Glomerular visceral epithelial cell (primary cell): Measurements from ENCODE around the gene CD38.

Source experiments
- DNase-seq: peaks from one replicate; pipeline ENCODE4 v3.0.0-alpha.2; 2016; ENCODE audit errors: extremely low spot score

Gene CD38

DNA sequence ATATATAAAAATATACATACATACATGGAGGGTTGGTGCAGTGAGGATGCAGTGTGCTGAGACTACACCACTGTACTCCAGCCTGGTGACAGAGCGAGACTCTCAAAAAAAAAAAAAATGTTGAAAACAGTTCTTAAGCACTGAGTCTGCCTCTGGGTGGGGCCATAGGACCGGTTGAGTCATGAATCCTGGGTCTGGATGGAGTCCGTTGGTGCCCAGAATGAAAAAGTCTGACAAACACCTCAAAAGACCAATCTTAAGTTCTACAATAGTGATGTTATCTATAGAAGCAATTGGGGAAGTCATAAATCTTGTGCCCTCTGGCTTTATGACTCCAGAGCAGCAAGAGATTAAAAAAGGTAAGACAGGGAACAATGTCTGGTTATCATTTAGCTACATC is 90.0 kb downstream of the CD38 start:
- DNase-seq: no peak

DNA sequence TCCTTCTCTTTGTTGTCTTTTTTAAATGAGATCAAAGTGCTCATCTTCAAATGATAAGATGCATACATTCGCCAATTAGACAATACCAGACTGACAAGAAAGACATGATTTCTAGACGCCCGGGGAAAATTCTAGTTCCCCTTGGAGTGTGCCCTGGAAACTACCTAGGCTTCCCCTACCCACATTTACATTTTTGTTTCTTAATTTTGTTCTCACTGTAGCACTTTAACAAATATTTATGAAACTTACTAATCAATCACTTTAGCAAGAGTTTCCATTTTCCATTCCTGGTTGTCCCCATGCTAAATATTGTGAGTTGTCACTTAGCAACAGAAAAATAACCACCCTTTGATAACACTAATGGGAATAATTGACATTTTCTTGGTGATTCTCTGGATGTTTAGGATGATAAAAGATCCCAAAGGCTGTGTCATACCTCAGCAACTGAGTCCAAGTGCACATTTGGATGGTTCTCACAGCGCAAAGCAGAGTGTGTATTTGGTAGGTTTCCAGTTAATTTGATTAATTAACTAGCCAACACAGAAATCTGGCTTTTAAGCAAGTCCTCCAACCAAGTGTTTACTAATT is 90.8 kb downstream of the CD38 start:
- no peak for DNase-seq

DNA sequence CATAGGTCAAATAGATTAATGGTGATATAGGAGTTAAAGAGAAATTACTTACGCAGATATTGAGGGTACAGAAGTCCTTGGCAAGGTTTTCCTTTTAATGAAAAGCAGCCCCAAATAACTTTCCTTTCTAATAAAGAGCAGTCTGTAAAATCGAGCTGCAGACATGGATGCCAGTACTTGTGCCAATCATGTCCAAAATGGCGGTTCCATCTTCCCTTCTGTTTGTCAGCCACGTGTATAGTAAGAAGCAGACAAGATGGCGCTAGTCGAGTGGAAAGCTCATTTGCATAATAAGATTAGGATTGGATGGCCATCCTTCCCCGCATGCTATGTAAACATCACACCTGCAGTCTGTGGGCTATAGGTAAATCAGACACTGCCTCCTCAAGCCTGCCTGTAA is 92.0 kb downstream of the CD38 start:
- DNase-seq: no peak

DNA sequence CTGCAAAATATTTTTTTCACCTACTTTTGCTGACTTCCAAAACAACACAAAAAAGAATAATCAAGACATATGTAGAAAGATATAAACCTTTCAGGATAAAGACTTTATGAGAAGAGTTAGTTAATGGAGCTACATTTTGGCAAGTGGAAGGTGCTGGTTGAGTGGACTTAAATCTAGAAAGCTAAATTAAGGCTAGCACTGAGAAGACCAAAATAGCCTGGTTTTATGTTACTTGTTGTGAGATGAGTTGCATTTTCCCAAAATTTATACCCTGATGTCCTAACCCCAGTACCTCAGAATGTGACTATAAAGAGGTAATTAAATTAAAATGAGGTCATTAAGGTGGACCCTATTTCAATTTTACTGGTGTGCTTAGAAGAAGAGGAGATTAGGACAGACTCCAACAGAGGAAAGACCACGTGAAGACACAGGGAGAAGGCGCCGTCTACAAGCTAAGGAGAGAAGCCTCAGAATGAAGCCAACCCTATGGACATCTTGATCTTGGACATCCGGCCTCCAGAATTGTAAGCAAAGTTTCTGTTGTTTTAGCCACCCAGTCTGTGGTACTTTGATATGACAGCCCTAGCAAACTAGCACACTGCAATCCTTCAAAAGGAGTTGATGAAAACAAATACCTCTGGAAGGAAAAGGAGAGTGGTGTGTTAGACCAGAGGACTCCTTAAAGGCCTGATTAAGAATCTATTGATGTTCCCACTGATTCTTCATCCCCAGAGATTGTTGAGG is 93.0 kb downstream of the CD38 start:
- no peak for DNase-seq

DNA sequence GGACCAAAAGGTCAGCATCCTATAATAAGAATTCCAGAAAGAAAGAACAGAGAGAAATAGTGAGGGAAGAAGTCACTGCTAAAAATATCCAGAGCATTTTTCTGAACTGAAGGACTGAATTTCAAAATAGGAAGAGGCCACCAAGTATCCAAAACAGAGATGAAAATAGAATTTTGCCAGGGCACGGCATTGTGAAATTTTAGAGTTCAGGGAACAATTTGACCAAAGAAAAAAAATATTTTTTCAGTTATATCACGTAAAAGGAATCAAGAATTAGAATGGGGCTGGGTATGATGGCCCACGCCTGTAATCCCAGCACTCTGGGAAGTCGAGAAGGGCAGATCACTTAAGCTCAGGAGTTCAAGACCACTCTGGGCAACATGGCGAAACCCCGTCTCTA is 95.0 kb downstream of the CD38 start:
- DNase-seq: no peak

DNA sequence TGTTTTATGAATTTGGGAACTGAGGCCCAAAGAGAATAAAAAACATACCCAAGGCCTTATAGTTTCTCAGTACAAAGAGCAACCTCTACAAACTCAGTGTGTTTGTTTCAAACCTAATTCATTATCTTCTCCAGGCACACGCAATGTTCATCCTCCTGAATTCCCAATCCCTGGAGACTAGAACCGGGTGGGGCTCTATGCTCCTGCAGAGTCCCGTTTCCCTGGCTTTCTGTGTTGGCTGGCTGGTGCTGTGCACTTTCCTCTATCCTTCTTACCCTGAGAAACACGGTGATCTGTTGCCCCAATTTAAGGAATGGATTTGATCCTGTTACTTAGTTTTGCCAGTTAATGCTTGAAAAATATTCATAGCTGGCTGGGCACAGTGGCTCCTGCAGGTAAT is 96.5 kb downstream of the CD38 start:
- no peak for DNase-seq

DNA sequence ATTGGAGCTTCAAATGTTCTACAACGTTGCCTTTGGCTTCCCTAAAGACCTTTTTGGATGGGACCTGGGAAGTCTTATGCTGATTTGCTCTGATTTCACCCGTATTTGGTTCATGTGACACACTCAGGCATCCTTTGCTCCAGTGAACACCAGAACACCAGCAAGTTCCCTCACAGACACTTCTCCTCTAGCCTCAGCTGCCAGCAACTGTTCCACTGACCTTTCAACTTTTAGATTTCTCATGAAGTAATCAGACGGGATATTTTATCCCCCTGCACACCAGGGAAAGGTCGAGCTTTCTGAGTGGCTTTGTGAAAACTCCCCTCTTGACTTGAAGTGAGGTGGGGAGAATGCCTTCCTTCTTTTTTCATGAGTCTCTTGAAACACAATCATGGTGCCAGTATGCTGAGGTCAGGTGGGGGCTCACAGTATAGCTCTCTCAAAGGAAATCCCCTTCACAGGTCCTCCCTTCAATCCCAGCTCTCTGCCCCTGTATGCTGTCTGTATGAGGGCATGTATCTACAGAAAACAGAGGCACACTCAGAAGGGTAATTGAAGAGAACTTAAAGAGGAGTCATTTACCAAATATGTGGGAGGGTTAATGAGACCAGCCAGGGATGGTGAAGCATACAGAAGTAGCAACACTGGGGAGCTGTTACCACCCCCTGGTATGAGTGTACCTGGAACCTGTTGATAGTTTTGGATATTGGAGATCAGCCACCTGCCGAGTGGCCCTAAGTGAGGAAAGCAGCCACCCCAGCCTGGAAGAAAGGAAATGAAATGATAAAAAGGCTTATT is 97.7 kb downstream of the CD38 start:
- no peak for DNase-seq

DNA sequence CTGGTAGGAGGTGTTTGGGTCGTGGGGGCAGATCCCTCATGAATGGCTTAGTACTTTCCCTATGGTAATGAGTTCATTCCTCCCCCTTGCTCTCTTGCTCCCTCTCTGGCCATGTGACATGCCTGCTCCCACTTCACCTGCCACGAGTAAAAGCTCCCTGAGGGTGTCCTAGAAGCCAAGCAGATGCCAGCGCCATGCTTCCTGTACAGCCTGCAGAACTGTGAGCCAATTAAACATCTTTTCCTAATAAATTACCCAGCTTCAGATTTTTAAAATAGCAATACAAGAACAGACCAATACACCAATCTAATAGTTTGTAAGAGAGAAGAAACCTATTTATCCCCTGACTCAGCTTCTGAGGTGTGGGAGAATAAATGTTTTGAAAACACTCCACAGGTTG is 99.9 kb downstream of the CD38 start:
- DNase-seq: no peak

DNA sequence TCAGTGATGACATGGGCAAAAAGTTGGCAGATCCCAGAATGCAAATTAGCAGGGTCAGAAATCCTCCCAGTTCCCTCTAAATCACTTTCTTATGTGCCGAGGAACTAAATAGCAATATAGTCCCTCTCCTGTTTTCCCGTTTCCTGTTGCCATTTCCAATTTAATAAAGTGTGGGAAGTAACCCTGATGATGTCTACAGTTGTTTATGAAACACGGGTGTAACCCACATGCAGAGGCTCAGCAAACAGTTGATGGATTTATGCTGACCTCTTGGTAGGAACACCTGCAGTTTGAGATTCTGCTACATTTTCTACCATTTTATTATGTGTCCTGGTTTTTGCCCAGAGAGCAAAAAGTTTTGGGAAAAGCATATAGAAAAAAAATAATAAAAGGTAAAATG is 103.7 kb downstream of the CD38 start:
- no peak for DNase-seq

DNA sequence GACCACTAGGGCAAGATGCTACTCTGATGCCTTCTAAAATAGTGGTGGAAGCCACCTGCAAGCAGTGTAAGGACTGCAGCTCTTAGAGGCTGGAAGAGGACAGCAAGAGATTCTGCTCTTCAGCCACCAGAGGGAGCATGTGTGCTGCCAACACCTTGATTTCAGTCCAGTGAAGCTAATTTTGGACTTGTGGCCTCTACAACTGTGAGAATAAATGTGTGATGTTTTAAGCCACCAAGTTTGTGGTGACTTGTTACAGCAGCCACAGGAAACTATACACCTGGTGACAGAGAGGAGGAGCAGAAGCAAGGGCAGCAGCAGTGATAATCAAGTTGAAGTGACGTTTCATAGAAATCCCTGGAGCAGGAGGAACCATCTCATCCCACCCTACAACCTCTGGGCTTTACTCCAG is 104.6 kb downstream of the CD38 start:
- peak; percentile 76 for DNase-seq

DNA sequence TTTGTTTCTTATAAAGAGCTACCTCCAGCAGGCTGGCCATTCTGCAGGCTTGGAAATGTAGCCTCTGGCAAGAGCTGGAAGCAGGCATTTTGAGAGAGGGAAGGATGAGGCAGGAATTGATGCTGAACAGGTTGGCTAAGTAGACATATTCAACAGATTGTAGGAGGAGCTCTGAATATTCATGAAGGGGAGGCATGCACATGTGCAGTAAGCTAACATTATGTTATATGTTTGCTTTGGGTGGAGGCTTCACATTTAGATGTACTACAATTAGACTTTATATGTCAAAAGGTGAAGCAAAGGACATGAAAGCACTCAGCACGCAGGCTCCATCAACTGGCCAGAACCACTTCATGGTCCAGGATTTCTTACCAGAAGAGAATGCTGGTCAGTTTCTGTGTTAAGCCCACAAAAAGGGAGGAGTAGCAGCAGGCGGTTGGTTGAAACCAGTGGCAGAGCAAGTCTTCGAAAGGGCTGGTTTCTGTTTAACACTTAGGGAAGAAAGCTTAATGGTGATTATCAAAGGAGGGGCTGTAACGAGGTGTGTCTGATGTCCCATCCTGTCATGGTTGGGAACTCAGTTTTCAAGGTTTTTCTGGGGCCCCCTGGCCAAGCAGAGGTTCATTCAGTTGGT is 105.6 kb downstream of the CD38 start:
- no peak for DNase-seq

DNA sequence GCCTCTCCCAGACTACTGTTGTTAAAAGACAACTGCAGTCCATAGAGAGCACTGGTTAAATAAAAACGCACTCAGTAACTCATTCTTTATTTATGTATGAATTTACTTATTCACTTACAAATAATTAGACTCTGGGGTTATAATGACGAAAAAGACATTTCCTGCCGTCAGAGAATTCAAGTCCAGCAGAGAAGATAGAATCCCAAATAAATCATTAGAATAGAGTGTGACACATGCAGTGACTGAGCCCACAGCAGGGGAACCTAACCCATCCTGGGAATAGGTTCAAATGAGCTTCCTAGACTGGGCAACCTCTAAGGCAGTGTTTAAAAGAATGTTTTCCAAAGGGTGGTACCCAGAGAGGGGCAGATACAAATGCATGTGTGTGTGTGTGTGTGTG is 106.5 kb downstream of the CD38 start:
- no peak for DNase-seq

DNA sequence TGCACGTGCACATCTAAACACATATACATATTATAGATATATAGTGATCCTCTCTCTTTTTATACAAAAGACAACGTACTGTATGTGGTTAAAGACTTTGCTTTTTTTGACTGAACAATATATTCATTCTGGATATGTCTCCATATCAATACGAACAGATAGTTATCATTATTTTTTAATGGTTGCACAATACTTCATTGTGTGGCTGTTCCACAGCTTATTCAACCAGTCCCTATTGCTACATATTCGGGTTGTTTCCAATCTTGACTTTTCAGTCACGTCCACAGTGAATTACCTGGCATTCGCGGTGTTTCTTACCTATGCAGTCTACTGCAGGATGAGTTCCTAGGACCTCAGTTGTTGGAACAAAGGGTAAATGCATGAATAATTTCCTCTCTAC is 107.3 kb downstream of the CD38 start:
- no peak for DNase-seq

DNA sequence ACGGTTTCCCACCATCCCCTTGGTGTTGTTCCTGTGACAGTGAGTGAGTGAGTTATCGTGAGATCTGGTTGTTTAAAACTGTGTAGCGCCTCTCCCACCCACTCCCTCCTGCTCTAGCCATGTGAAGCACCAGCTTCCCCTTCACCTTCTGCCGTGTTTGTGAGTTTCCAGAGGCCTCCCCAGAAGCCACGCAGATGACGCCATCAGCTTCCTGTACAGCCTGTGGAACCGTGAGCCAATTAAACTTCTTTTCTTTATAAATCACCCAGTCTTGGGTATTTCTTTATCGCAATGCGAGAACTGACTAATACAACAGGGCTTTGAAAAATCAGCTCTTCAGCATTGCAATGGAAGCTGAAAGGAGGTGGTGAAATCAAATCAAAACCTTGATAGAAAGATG is 110.4 kb downstream of the CD38 start:
- DNase-seq: no peak

DNA sequence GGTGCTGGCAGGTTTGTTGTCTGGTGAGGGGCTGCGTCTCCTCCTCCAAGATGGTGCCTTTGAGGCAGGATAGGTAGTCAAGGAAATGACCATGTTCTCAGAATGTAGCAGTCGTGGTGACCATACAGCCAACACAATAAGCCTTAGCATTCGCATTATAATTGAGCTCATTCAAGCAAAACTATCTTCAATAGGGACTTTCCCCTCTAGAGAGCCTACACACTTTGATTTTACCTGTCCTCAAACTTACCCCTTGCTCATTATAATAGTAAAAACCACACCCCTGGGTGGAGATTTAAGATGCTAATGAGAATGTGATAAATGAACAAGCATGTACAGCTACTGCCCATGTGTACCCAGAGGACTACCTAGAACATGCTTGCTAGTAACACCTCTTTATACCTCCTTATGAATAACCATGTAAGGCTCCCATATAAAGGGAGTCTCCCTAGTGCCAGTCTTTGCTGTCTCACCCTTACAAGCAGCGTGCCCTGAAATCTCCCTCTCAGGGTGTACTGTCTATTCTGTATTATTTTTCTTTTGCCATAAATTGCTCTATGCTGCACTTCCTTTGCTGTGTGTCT is 112.2 kb downstream of the CD38 start:
- DNase-seq: no peak

DNA sequence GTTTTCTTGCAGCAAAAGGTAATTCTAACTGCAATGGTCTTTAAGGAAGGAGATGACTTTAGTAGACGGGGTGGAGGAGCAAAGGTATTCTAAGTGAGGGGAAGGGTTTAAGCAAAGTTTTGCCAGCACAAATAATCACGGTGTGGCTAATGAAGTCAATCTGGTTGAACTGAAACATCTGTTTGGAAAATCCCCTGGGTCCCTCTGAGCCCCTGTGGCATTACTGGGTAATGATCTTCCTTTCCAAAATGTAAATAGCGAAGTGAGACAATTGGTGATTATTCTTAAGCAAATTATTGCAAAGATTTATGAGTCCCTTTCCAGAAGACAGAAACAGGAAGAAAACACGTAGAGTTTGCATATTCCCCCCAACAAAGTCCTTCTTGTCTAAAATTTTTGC is 113.2 kb downstream of the CD38 start:
- no peak for DNase-seq

DNA sequence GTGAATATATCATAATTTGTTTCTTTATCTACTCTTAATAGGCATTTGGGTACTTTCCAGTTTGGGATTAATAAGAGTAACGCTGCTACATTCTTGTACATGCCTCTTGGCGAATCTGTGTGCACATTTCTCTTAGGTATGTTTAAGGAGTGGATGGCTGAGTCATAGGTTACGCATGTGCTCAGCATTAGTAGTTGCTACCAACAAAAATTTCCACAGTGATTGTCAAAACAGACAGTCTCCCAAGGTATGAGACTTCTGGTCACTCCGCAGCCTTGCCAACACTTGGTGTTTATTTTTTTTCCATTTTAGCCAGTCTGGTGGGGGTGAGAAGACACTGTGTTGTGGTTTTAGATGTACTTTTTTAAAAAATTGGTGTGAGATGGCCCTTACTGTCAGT is 115.8 kb downstream of the CD38 start:
- DNase-seq: peak; percentile 95

DNA sequence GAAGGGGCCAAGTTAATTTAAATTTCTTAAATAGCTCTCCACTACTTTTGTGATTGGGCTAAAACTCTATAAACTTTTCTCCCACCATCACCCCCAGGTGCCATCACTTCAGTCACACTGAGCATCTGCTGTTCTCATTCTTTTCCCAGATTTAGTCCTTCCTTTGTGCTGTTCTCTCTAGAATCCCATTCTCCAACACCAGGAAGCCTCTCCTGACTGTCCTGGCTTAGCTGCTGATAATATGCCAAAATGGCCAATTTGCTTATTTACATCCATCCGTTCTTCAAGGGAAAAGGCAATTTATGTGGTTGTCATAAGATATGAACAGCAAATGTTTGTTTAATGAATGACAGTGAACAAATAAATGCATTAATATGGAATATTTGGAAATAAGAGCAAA is 116.3 kb downstream of the CD38 start:
- DNase-seq: no peak

DNA sequence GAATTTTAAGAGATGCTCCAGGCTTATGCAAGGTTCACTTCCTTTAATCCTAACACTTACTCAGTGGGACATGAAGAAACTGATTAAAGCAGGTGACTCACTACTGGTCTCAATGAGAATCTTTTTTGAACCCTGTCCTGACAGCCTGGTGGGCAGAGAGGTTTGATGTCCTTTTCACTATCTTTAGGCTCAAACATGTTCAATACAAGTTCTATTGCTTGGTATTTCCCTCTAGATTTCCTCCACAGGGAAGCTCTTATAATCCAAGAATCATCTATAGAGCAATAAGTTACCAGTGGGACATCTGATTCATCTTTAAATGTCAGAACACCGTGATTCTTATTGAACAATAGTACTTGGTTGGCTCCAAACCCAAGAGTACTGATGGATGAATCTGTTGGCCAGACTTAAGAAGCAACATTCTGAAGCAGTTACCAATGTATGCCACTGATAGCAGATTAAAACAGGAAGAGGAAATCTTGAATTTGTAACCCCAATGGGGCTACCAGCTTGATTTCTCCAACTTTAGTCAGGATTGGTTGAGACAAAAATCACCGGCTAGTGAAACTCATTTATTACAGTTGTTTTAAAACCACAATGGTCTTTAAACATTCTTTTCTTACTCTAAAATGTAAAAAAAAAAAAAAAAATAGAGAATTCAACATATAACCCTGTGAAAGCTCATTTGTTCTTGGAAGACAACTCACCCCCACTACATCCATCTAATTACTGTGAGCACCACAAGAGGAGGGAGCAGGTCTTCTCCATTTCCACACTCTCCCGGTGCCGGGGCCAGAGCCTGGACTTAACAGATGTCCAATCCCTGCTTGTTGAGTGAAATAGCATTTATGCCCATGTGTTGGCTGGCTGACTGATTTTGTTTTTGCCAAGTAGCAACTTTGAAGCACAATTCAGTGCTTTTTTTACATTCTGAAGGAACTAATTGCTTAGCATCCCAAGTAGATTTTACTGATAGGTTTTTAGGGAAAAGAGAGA is 117.1 kb downstream of the CD38 start:
- no peak for DNase-seq

DNA sequence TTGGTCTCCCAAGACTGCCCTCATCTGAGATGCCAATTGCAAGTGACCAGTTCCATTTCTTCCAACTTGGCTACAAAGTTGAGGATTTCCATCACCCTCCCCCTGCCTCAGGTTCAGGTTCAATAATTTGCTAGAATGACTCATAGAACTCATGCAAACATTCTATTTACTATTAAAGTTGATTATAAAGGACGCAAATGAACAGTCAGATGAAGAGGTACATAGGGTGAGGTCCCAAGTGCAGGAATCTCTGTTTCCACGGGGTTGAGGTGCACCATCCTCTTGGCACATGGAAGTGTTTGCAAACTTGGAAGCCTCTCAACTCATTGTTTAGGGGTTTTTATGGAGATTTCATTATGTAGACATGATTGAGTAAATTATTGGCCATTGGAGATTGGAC is 119.4 kb downstream of the CD38 start:
- no peak for DNase-seq

DNA sequence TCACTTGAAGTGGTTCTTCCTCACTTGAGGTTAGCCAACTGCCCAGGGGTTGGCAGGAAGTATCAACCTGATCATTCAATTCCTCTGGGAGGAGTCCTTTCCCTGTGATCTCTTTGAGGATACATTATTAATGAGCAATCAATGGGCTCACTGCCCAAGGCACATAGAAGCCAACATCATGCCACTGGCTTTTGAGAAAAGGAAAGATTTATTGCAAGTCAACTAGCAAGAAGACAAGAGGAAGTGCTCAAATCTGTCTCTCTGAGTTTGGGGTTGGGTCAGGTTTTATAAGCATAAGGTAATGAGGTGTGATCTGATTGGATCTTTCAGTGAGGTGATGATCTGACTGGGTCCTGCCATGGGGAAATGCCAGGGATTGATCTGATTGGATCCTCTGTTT is 120.8 kb downstream of the CD38 start:
- no peak for DNase-seq
